ENCODE results near the gene FAF1.

DNA sequence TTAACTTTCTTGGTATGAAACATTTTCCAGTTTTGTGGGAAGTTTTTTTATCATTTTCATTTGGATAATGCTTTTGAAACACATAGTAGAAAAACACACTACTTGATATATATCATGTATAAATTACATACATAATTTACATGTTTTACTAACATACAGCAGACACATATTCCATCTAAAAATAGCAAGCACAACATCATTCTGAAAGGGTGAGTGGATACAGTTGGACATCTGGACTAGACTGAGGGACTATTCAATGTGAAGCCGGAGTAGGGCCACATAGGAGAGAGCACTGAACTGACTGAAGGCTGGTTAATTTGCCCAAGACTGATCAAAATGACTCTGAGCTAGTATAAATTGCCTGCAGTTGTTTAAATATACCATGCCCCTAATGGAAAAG lies 21.7 kb upstream of the FAF1 start:
- TF ChIP-seq, protein P1, sequence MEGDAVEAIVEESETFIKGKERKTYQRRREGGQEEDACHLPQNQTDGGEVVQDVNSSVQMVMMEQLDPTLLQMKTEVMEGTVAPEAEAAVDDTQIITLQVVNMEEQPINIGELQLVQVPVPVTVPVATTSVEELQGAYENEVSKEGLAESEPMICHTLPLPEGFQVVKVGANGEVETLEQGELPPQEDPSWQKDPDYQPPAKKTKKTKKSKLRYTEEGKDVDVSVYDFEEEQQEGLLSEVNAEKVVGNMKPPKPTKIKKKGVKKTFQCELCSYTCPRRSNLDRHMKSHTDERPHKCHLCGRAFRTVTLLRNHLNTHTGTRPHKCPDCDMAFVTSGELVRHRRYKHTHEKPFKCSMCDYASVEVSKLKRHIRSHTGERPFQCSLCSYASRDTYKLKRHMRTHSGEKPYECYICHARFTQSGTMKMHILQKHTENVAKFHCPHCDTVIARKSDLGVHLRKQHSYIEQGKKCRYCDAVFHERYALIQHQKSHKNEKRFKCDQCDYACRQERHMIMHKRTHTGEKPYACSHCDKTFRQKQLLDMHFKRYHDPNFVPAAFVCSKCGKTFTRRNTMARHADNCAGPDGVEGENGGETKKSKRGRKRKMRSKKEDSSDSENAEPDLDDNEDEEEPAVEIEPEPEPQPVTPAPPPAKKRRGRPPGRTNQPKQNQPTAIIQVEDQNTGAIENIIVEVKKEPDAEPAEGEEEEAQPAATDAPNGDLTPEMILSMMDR (conservative IDR thresholded peaks at IDR 0.05; ENCODE audit: low read depth, low read length): no peak
- no peak for TF ChIP-seq EZH2 (IDR thresholded peaks at IDR 0.05; ENCODE audit: low read length, unreplicated experiment)

All from PC-3 (cell line).